Spleen (tissue), 11 donors: ENCODE measurements around the gene DTL. TPM values are rescaled to one million over a fixed set of nuclear protein-coding genes. Genes with fewer than 3 reads are reported as not detected.

Source experiments
- DNase-seq: peaks from one replicate; pipeline ENCODE4 v3.0.0-alpha.2; 2020
- H3K27ac ChIP-seq, 8 donors: fragments of 200-600 bp; sonication (generic) in 7 of 8; 1 replicate in 4 of 8; 2 replicates in 4 of 8; pipeline versions ENCODE4 v1.5.0 to v1.8.0; 2016 to 2021; ENCODE audit warnings: inconsistent platforms in 4 of 8, mild to moderate bottlenecking in 4 of 8, moderate library complexity in 1 of 8
- H3K27me3 ChIP-seq, 7 donors: fragments of 200-600 bp; sonication (generic) in 6 of 7; replicated peaks in 1 of 7; 1 replicate in 4 of 7; 2 replicates in 3 of 7; pipeline versions ENCODE4 v1.5.0 to v1.8.0; 2016 to 2021; ENCODE audit warnings: inconsistent platforms in 3 of 7, mild to moderate bottlenecking in 1 of 7
- H3K36me3 ChIP-seq, 6 donors: fragments of 200-600 bp; sonication (generic) in 5 of 6; 1 replicate in 4 of 6; 2 replicates in 2 of 6; pipeline versions ENCODE4 v1.5.0 to v1.8.0; 2016 to 2021; ENCODE audit warnings: inconsistent platforms in 2 of 6
- H3K4me1 ChIP-seq, 6 donors: fragments of 200-600 bp; sonication (generic) in 5 of 6; 1 replicate in 3 of 6; 2 replicates in 3 of 6; pipeline versions ENCODE4 v1.5.0 to v1.8.0; 2016 to 2021; ENCODE audit warnings: inconsistent platforms in 3 of 6
- H3K4me3 ChIP-seq, 8 donors: fragments of 200-600 bp; sonication (generic) in 7 of 8; 1 replicate in 4 of 8; 2 replicates in 4 of 8; pipeline versions ENCODE4 v1.5.0 to v1.8.0; 2016 to 2021; ENCODE audit warnings: inconsistent platforms in 4 of 8, mild to moderate bottlenecking in 4 of 8, moderate library complexity in 2 of 8
- H3K9me3 ChIP-seq, 8 donors: fragments of 200-600 bp; sonication (generic) in 7 of 8; 1 replicate in 4 of 8; 2 replicates in 4 of 8; pipeline versions ENCODE4 v1.5.0 to v1.8.0; 2016 to 2021; ENCODE audit warnings: inconsistent platforms in 4 of 8
- CTCF ChIP-seq, 11 experiments: fragments of 200-600 bp in 7 of 11; fragments of 450-650 bp in 4 of 11; sonication (generic) in 4 of 11; IDR thresholded peaks in 8 of 11; conservative IDR thresholded peaks in 3 of 11; 1 replicate in 7 of 11; 2 replicates in 4 of 11; pipeline versions ENCODE4 v1.4.0 to v1.8.0; 2016 to 2021; ENCODE audit warnings: antibody characterized with exemption in 11 of 11, inconsistent platforms in 4 of 11, mild to moderate bottlenecking in 1 of 11
- POLR2A ChIP-seq, 3 donors: fragments of 450-650 bp; IDR thresholded peaks; one replicate each; pipeline ENCODE4 v1.5.1; 2017; ENCODE audit warnings: antibody characterized with exemption in 3 of 3, mild to moderate bottlenecking in 1 of 3
- POLR2AphosphoS5 ChIP-seq, 3 donors: sonication (generic); formaldehyde crosslinking; IDR thresholded peaks; one replicate each; pipeline ENCODE4 v1.5.1; 2017; ENCODE audit warnings: antibody characterized with exemption in 3 of 3
- WGBS, 5 donors: extraction: QIAGEN DNeasy Blood & Tissue Kit in 3 of 5; methylation state at CpG; one replicate each; pipeline versions ENCODE4 v1.1.5 to v1.1.7; 2013 to 2018; 5-methylcytosine and 5-hydroxymethylcytosine counted together
- intact Hi-C: fragments of 100-400 bp; cut with DNase I; formaldehyde crosslinking; loops from one replicate; pipeline ENCODE4 v1.15.0; 2023; ENCODE audit warnings: low total_unique reads
- polyA plus RNA-seq, 3 donors: library from polyadenylated mRNA; stranded (reverse); fragments of 200-250 nt; gene quantifications; one replicate each; pipeline ENCODE4 v1.2.1, GENCODE V29; 2013
- total RNA-seq, 7 donors: library from RNA; depleted of rRNA in 3 of 7; stranded (reverse); fragments of >200 nt in 3 of 7; fragmentation: NEBNext Ultra II Directional in 4 of 7; extraction: Animal tissue kit (Norgen Biotek cat#: 25700) in 4 of 7; gene quantifications; one replicate each; pipeline versions ENCODE4 v1.1.0 to v1.2.1, GENCODE V29; 2016 to 2021
- donor health status: healthy with polysubstance abuse.
- donor health status: DM: no; HTN: no; CAD: no; lungs with moderate emphysema.
- donor health status: DM: no; HTN: no; CAD: no.
- donor health status: Bipolar disorder and iron deficiency.
- donor health status: healthy.
- donor health status: DM: no; HTN: no; CAD: no.
- donor health status: DM: yes; HTN: yes; CAD: no.

DTL gene
- total and polyA plus RNA-seq, 10 donors = 0.76 to 15.7 (median 9.2) TPM

GRCh38 chr1:212037900-212038299 is 2.4 kb downstream of the DTL start:
- Histone ChIP-seq H3K27me3 (no peaks in the 10 kb centered on the region), H3K27ac (no peak overlapping the region), H3K9me3 (no peaks in the 10 kb centered on the region), H3K4me1 (peaks cover 18 to 44% (median 31%) of the 10 kb centered on the region in 6 donors), H3K4me3 (no peak overlapping the region), H3K36me3 (no peaks in the 10 kb centered on the region)
- 52 to 68% (median 58%) methylated on average over 3 of the region's 3 CpGs for WGBS, 5 donors
- intact Hi-C loops = loop anchor here (10.0 kb wide), 2 partner anchors 203 to 363 kb away; partner anchors contain the start of genes LPGAT1 and NEK2
- TF ChIP-seq POLR2A (IDR thresholded peaks at IDR 0.05) (no peak), CTCF (IDR thresholded peaks at IDR 0.05 in 8 of 11, conservative IDR thresholded peaks at IDR 0.05 in 3 of 11) (no peak), POLR2AphosphoS5 (IDR thresholded peaks at IDR 0.05) (no peak)
- DNase-seq = no peak

GRCh38 chr1:212039622-212040021 is 4.1 kb downstream of the DTL start:
- Histone ChIP-seq H3K27ac (no peak overlapping the region), H3K9me3 (no peaks in the 10 kb centered on the region), H3K36me3 (no peaks in the 10 kb centered on the region), H3K4me3 (no peak overlapping the region), H3K4me1 (peaks cover 7 to 27% (median 14%) of the 10 kb centered on the region in 6 donors), H3K27me3 (no peaks in the 10 kb centered on the region)
- DNase-seq = no peak
- TF ChIP-seq POLR2A (IDR thresholded peaks at IDR 0.05) (no peak), CTCF (IDR thresholded peaks at IDR 0.05 in 8 of 11, conservative IDR thresholded peaks at IDR 0.05 in 3 of 11) (no peak), POLR2AphosphoS5 (IDR thresholded peaks at IDR 0.05) (no peak)
- intact Hi-C loops = loop anchor here (10.0 kb wide), 2 partner anchors 205 to 365 kb away; partner anchors contain the start of genes LPGAT1 and NEK2
- WGBS, 5 donors = 86 to 95% (median 92%) methylated on average over 2 of the region's 2 CpGs

- WGBS, 5 donors = 53 to 62% (median 58%) methylated on average over 5 of the region's 5 CpGs
- peak overlapping the region in 1 of 8 donors; percentile 37 for H3K4me3 ChIP-seq
- peaks cover 0 to 3% (median 0%) of the 10 kb centered on the region in 6 donors for H3K36me3 ChIP-seq
- intact Hi-C loops = no loop called here
- TF ChIP-seq POLR2A (IDR thresholded peaks at IDR 0.05) (no peak), POLR2AphosphoS5 (IDR thresholded peaks at IDR 0.05) (no peak)
- H3K27ac ChIP-seq = no peak overlapping the region
- H3K4me1 ChIP-seq = peaks cover 7 to 22% (median 12%) of the 10 kb centered on the region in 6 donors
- H3K9me3 ChIP-seq = no peaks in the 10 kb centered on the region
- no peaks in the 10 kb centered on the region for H3K27me3 ChIP-seq
- DNase-seq = no peak
Observed at GRCh38 chr1:212040629-212041412, 5.3 kb downstream of the DTL start.

DNA sequence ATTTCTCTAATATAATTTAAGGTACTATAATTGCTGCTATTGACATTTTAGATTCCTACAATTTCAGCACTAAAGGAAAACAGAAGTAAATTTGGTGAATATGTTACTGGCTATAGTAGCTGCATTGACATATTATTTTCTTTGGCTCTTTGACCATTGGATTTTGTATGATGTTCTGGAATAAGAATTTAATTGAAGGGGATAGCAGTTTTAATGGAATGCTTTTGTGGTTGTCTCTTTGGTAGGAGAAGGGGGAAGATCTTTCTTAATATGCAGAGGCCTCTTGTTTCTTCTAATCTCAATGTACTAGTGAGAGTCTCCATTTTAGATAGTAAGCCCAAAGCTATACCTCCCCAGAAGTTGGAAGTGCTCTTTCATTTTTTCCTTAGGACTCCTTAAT is 6.9 kb downstream of the DTL start:
- Histone ChIP-seq H3K4me3 (no peak overlapping the region), H3K36me3 (peaks cover 0 to 3% (median 0%) of the 10 kb centered on the region in 6 donors), H3K4me1 (peaks cover 0 to 6% (median 0%) of the 10 kb centered on the region in 6 donors), H3K27me3 (no peaks in the 10 kb centered on the region), H3K27ac (no peak overlapping the region), H3K9me3 (no peaks in the 10 kb centered on the region)
- no peak for DNase-seq
- no peak for TF ChIP-seq CTCF (IDR thresholded peaks at IDR 0.05 in 8 of 11, conservative IDR thresholded peaks at IDR 0.05 in 3 of 11)
- TF ChIP-seq POLR2AphosphoS5 (IDR thresholded peaks at IDR 0.05) = no peak
- no peak for TF ChIP-seq POLR2A (IDR thresholded peaks at IDR 0.05)
- intact Hi-C loops = no loop called here
